Fibroblast of skin of left quadriceps (primary cell): Measurements from ENCODE around the gene GPR176.

Source experiments
- DNase-seq, 2 experiments: peaks; one replicate each; pipeline ENCODE4 v3.0.0-alpha.2; 2013; ENCODE audit warnings: low read depth in 2 of 2

Gene GPR176, protein sequence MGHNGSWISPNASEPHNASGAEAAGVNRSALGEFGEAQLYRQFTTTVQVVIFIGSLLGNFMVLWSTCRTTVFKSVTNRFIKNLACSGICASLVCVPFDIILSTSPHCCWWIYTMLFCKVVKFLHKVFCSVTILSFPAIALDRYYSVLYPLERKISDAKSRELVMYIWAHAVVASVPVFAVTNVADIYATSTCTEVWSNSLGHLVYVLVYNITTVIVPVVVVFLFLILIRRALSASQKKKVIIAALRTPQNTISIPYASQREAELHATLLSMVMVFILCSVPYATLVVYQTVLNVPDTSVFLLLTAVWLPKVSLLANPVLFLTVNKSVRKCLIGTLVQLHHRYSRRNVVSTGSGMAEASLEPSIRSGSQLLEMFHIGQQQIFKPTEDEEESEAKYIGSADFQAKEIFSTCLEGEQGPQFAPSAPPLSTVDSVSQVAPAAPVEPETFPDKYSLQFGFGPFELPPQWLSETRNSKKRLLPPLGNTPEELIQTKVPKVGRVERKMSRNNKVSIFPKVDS

DNA sequence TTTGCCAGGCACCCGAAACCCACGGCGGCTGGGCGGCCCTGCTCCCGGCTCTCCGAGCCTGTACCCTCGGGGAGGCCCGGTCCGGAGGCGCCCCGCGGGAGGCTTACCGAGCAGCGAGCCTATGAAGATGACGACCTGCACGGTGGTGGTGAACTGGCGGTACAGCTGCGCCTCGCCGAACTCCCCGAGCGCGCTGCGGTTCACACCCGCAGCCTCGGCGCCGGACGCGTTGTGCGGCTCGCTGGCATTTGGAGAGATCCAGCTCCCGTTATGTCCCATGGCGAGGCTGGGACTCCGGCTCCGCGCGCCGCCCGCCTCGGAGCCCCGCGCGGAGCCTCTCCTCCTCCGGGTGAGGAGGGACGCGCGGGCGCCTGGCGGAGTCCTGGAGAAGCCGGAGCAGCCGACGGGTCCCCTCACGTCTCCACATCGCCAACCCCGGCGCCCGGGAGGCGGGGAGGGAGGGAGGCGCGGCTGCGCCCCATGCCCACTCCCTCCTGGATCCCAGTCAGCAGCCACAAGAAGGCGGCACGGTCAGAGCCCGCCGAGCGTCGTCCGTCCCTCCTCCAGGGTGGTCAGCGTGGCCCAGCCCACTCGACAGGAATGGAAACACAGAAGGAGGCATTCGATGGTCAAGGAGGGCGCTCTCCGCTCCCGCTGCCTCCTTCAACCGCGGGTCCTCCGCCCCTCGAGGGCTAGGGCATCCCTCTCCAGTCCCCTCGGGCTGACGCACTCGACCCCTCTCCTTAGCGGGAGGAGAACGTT, at the start of gene GPR176:
Gene GPR176 (minus strand): TSS at position 519 of the 762 bp plus-strand sequence. CDS start 240 bp downstream, at position 279.
- peak in 1 of 2 experiments; percentile 52 for DNase-seq

DNA sequence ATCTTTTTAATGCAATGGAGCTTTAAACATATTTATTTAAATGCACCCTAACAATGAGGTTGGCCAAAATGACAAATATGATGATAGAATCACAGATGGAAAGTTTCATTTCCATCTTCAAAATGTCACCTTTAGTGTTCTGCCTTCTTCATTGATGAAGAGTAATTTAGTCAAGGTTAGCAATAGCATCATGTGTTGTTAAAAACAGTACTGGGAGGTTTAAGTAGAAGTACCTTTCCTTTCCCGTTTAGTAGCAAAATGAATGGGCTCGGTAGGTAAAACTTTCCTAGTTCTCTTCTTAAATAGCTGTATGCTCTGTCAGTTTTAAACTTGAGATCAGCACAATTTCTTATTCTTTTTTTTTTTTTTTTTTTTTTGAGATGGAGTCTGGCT, 48.9 kb upstream of the GPR176 start:
- no peak for DNase-seq

DNA sequence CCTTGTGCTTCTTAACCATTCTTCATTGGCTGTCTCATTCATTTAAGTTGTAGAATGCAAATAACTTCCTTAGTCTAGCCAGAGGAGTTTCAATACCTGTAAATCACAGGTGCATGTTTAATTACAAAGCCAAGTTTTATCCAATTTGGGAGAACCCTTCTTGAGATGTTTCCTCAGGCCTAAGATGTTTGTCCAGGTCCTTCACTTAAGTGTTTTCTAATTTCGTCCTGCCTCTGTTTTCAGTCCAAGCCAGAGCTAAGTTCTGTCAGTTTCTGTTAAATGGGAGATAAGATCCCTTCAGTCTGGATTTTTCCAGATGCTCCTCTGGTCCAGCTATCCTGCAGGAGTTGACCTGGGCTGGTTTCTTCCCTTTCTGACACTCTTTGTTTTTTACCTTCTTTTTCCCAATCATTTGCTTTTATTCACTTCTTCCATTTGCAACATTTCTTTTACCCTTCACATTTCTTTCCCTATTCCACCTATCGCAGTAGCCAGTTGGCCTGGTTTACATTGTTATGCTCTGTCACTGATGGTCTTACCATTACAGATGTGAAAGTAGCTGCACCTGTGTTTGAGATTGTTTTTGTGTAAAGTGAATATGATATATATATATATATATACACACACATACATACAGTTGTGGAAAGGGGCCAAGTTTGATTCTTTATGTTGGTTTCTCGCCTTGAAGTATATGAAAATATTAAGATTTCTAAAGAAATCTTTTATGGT, 48.4 kb upstream of the GPR176 start:
- DNase-seq = no peak

DNA sequence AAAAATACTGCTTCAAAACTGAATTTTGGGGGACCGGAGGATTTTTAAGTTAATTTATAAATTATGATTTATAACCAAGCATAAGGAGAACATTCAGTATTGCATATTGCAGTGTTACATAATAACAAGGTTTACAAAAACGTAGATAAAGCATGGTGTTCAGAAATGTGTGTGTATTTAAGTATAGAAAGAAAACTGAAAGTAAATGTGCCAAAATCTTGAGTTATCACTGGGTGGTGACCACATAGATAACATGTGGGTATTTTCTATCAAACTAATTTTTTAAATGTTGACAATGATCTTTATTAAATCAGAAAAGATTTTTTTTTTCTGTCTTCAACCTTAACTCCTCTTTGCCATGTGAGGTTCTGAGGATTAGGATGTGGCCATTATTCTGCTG, 46.5 kb upstream of the GPR176 start:
- DNase-seq = no peak

DNA sequence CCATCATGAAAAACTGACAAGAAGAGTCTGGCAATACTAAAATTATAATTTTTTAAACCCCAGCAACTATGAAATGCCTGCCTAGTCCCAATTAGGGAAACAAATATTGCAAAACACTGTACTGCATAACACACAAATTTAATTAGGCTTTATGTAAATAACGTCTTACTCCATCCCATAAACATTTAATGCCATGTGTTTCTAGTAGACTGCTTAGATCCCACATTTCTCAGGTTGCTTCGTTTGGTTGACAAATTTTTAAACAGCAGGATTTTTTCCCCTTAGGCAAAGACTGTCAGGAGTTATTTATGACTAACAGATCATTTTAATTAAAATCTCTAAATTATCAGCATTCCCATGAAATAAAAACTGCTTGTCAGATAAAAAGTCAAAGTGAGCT, 43.7 kb upstream of the GPR176 start:
- DNase-seq = peak; percentile 84 to 86

DNA sequence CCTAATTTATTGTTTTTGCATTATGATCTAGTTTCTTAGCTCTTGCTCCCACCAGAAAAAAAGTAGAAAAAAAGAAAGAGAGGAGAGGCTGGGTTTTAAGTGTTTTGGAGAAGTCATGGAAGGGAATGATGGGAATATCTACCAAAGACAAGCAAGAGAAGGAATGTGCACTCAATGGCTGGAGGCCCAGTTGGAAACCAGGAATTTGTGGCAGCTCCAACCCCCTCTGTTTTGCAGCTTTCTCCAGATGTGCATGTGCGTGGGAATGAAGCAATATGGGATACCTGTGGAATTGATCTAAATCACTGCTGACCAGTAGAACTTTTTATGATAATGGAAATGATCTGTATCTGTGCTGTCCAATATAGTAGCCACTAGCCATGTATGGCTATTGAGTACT, 41.0 kb upstream of the GPR176 start:
- peak; percentile 50 to 51 for DNase-seq

DNA sequence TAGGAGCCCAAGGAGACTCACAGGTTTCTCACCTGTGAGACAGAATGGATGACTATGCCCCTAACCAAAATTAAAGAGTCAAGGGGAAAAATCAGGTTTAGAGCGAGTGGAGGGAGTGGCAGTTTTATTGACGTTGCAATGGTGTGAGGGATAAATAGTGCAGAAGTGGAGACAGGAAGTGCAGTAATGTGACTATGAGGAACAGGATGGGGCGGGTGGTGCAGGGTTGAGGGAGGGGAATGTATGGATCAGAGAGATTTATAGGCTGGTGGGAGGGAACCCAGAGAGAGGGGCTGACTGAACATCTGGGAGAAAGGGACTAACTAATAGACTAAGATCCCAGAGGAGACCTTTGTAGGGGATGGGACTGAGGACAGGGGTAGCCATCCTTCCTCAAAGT, 40.3 kb upstream of the GPR176 start:
- DNase-seq = no peak

DNA sequence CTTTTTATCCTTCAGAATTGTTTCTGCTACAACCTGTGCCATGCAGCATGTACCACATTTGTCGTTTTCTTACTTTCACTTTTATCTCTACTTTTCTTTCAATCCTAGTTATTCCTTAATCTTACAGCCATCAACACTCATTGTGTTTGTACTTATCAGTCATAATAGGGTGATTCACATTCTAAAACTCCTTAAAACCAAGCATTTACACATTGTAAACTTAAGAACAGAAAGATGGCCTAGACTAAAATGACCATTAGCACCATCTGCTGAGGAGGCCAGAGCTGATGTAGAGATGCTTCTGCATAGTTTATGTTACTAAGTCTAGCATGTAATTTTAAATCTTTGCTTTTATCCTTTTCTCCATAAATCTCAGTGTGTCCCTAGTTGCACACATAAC, 39.3 kb upstream of the GPR176 start:
- DNase-seq = no peak

DNA sequence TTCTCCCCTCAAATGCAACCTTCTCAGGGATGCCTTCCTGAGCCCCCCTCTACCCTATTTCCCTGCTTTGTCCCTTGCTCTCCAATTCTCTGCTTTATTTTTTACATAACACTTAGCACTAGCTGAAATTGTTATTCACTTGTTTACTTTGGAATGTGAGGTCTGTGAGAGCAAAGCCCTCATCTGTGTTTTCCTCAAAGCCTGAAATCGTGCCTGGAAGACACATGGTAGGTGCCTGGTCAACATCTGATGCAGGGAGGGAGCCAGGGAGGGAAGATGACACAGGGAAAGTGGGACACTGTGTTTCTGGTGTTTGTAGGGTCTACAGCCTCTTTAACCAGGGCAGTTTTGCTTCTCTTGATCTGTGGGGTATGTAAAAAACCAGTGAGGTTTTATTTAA, 37.4 kb upstream of the GPR176 start:
- no peak for DNase-seq

DNA sequence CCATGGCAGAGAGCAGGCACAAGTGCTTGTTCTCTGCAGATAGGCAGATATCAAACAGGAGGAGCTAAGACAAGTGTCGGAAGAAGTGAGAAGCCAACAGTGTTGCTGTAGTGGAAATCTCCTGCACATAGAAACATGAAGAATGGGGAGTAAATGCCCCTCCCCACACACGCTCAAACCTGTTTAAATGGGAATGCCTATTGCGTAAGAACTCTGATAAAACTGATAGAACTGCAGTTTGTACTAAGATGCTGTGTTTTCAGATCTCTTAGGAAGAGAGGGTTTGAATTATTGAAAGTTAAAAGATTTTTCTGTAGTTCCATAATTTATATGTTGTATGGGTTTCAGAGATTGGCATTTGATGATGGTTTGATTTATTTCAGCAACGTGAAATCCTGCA, 33.5 kb upstream of the GPR176 start:
- DNase-seq = no peak

DNA sequence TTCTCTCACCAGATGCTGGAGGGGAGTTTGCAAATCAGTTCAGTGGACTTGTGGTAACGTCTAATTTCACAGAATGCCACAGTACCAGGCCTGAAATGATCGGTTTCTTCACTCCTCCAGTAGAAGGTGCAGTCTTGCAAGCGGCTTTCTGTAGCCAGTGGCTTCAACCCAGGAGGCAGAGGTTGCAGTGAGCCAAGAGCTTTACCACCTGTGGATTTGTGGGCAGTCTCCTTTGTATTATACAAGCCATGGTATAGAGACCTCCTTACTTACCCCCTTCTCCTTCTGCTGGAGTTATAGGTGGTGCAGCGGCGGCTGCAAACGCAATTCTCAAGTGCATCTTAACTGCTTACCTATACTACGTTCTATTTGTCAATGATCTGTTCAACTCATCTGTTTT, 31.5 kb upstream of the GPR176 start:
- no peak for DNase-seq

DNA sequence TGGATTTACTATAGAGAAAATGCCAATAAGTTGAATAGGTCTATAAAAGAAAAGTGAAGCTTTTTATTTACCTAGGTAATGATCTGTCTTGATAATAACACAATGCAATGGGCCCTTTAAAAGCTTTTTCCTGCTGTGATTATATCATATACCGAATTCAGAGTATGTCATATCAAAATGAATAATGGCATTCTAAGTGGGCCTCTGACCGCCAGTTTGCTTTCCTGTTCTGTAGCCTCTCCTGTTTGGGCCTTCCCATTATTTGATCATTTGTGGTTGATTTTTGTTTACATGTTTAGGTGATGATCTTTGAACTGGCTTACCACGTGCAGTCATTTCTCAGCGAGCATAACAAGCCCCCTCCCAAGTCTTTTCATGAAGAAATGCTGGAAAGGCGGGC, 28.8 kb upstream of the GPR176 start:
- no peak for DNase-seq

DNA sequence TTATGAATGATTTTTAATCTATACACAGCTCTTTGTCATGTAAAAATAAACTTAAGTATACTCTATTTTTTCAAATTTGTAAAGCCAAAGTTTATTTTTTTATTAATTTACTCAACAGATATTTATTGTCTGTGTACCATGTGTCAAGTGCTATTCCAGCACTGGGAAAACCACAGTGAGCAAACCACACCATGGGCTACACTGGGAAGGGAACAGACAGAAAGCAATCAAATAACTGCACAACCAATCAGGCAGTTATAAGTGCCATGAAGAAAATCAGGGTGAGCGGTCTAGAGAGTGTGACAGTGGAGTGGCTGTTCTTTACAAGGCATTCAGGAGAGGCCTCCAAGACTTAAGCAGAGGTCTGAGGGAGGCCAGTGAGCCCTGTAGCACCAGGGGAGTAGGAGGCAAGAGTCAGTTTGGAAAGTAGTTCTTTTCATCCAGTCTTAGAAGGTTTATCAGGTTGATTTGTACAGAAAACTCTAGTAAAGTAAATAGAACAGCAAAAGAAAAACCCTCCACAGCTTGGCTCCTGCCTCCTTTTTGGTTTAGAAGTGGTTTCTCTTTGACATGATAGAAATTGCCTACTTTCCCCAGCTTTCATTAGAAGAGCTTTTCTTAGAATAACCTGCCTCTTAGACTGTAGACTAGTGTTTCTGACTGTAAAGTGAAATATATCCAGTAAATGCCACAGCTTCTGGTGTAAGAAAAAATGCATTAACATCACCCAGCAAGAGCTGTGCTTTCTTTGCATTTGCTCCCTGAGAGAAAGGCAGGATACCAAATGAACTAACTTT, 27.5 kb upstream of the GPR176 start:
- DNase-seq = no peak

DNA sequence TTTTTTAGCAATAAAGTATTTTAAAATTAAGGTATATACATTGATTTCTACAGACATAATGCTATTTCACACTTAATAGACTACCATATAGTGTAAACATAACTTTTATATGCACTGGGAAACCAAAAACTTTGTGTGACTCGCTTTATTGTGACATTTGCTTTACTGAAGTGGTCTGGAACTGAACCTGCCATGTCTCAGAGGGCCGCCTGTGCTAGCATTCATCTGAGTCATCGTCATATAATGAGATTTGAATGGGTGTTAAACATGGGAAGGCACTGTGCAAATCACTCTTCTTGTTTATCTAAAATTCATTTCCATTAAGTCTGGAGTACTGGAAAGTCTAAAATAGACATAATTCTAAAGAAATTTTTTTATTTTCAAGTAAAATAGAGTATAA, 26.8 kb upstream of the GPR176 start:
- no peak for DNase-seq

DNA sequence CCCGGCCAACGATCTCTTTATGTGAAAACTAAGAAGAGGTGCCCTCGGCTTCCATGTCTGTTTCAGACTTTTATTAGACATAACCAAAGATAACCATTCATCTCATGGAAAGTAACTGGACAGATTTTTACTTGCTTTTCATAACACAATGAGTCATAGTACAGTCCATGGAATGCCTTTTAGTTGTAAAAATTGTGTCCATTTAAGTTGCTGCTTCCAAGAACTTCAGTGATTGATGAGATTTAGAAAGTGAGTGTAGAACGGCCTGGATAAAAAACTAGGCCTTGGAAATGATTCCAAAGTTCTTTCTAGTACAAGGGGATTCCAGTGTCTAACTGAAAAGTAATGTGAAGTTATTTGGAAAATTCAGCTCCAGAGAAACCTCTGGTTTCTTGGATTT, 24.7 kb upstream of the GPR176 start:
- DNase-seq = peak; percentile 88 to 91

DNA sequence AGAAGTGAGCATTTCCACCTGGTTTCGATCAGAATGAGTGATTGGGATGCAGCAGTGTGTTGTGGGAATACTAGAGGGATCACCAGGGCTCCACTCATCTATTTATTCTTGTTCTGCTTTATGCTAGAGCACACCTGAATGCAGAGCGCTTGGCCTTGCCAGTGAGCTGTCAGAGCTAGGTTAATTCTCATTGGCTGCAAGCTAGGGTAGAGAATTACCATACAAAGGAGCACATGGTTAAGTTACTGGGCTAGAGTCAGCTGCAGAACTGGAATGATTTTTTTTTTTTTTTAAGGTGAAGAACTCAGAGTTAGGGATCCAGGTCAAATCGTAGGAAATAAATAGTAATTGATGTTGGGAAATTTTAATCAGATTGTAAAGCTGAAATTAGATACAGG, 22.7 kb upstream of the GPR176 start:
- DNase-seq = no peak

DNA sequence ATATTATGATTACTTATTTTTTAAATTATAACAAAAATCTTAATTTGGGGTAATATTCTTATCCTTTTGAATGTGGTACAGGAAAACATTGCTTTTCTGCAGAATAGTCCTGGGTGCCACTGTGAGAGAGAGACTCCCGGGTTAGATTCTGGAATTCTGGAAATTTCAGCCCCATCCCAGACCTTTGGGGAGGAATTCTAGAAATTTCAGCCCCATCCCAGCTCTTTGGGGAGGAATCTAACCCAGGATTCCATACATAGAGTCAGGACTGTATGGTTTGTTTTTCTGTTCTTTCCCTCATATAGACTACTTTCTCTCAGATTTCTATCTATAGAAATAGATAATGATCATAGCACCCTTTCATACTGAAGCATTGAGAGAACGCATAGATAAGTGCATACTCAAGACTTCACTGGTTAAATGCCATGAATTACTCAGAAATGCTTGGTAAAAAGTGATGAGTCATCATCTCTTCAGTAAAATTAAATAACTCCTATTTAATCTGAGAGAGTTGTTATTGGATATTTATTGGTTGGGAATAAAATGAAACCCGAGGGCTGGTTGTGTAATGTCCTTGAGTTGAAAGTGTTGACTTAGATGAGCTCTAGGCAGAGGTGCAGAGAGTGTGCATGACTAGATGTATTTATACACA, 22.2 kb upstream of the GPR176 start:
- DNase-seq = peak; percentile 68 to 72

DNA sequence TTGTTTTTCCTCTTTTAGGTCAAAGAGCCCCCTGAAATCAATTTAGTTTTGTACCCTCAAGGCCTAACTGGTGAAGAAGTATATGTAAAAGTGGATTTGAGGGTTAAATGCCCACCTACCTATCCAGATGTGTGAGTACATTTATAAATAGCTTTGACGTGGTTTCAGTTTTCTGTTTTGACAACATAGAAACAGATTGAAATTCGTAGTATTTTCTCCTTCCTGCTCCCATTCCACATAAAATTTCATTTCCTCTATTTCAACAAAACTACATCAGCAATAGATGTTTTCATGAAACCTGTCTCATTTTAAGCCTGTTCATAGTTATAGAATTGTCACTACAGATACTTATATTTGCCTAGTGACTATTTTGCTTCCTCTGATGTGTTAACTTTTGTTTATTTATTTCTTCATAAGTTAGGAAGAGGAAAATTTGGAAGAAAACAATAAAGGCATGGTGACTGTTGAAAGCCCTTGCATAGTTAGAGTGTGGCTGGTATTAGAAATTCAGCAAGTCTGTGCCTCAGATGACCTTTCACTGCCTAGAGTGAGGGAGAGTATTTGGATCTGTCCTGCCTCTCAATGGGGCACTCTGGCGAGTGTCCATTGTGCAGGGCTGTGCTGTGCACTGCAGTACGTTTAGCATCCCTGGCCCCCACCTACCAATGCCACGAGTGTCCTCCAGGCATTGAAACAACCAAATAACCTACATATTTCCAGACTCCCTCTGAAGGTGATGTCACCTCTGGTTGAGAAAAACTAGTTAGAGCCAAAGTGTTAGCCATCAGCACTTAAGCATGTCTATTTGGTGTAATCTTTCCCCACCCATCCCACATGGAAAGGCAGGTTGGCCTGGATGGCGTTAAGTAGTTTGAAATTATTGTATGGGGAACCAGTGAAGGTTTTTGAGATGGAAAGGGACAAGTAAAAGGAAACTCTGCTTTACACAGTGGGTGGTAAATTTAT, 19.7 kb upstream of the GPR176 start:
- DNase-seq = no peak

DNA sequence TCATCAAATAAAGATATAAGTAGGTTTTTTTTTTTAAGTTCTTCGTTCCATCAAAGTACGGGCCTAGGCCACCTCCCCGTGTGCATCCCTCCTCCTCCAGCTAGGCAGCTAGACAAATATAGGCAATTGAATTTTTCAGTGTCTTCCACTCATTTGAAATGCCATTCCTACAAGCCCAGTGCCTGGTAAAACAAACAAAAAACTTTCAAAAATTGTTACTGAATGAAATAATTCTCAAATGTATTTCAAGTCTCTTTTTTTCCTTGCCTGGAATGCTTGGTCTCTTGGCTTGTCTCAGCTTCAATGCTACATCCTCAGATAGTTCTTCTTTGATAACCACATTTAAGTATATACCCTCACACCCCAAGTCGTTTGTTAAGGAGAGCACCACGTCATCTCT, 17.6 kb upstream of the GPR176 start:
- DNase-seq = no peak

DNA sequence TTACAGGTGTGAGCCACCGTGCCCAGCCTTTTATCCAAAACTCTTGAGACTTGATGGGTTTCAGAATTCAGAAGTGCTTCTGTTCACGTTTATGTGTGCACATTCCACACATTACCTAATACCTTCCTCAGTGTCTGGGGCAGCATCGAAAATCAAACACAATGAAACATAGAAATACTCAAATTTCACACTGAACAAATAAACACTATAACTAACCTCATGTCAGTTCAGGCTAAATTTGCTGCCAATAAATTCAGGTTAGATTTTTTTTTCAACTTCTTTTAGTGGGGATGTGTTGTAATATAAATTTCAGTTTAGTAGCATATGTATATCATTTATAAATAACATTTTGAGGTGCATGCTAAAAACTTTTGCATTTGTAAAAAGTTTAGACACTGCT, 16.6 kb upstream of the GPR176 start:
- no peak for DNase-seq
